BLaER1 treated with 17β-estradiol and CSF1 and Interleukin-3, amounts not matched to agents 10 nM and 100 nM (cell line): ENCODE results near the gene FOXG1.

Source experiments
- H3K27ac ChIP-seq, 11 experiments: shearing (Covaris generic); formaldehyde crosslinking; 2 replicates each; pipeline ENCODE4 v1.8.1; 2022
- H3K27me3 ChIP-seq, 11 experiments: shearing (Covaris generic); formaldehyde crosslinking; 2 replicates each; pipeline ENCODE4 v1.8.1; 2022
- H3K36me3 ChIP-seq, 11 experiments: shearing (Covaris generic); formaldehyde crosslinking; 2 replicates each; pipeline ENCODE4 v1.8.1; 2022
- H3K4me1 ChIP-seq, 10 experiments: shearing (Covaris generic); formaldehyde crosslinking; 2 replicates each; pipeline ENCODE4 v1.8.1; 2022
- H3K4me2 ChIP-seq, 11 experiments: shearing (Covaris generic); formaldehyde crosslinking; 2 replicates each; pipeline ENCODE4 v1.8.1; 2022
- H3K4me3 ChIP-seq, 10 experiments: shearing (Covaris generic); formaldehyde crosslinking; 2 replicates each; pipeline ENCODE4 v1.8.1; 2022
- H3K9ac ChIP-seq, 11 experiments: shearing (Covaris generic); formaldehyde crosslinking; 2 replicates each; pipeline ENCODE4 v1.8.1; 2022
- H3K9me3 ChIP-seq, 11 experiments: shearing (Covaris generic); formaldehyde crosslinking; replicated peaks in 1 of 11; 2 replicates each; pipeline ENCODE4 v1.8.1; 2022
- H4K20me1 ChIP-seq, 11 experiments: shearing (Covaris generic); formaldehyde crosslinking; 2 replicates each; pipeline ENCODE4 v1.8.1; 2022
- Cebpa-rat ChIP-seq, 11 experiments: shearing (Covaris generic); IDR thresholded peaks; 2 replicates each; pipeline ENCODE4 v1.8.1; 2022

The FOXG1 gene

DNA sequence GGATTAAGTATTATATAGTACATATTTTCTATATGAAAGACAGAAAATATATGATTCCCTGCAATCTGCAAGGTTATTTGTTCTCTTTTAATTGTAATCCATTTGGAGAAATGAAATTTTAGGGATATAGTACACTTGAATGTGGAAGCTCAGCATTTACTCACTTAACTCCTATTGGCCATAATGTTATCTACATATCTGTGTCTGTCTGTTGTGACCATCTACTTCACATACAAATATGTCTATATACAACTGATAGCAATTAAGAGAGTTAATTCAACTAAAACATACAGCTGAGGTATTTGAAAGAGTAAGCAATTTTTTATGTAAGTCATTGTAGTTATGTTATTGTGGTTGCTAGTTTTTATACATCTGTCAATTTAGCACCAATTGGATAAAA, 12.9 kb downstream of the FOXG1 start:
- Histone ChIP-seq H4K20me1 (no peaks in the 10 kb centered on the region), H3K4me2 (no peak overlapping the region), H3K27ac (no peak overlapping the region), H3K9ac (no peak overlapping the region), H3K4me3 (no peak overlapping the region), H3K9me3 (peaks cover 1 to 11% (median 5%) of the 10 kb centered on the region in 11 experiments; a peak in 21 of 22 replicates), H3K4me1 (peaks cover 0 to 7% (median 0%) of the 10 kb centered on the region in 10 experiments; a peak in 4 of 20 replicates), H3K36me3 (no peaks in the 10 kb centered on the region), H3K27me3 (peaks cover 44 to 100% (median 97%) of the 10 kb centered on the region in 11 experiments)
- TF ChIP-seq Cebpa-rat (IDR thresholded peaks at IDR 0.05): no peak

DNA sequence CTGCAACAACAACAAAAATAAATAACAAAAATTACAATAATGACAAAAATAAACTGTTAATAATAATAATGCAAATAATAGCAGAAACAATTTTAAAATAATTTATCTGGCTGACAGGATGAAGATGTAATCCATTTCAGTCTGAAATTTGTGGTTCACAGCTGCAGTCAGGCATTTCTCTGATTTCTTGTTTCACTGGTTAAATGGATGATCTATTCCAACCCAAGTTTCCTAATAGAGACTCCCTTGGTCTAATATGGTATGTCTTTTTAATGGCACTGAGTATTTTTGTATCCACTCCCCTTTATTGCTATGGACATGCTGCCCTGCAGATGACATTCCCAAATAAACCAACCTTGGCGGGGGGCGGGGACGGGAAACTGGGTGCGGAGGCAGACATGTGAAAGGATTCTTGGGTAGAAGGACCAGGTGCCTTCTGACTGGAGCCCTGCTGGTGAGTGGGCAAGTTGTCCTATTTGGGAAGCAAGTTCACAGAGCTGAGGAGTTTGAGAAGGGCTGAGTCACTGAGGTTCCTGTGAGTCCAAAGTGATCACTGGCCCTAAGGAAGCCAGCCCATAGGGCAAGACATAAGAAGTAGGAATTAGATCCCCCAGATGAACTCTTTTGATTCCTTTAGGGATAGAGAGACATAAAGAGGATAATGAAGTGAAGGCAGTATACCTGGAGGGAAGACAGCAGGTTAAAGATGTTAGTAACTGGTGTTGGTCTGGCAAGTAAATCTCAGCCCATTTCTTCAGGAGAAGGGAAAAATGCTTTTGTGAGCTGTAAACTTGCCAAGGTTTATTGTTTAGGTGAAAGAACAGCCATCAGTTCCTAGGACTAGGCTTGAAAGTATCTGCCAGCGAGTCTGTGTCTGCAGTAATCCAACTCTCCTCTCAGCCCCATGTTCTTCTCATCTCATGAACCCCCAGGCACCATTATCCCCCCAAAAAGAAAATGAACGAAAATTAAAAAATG, 14.5 kb downstream of the FOXG1 start:
- Histone ChIP-seq H3K36me3 (no peaks in the 10 kb centered on the region), H3K9ac (no peak overlapping the region), H3K27me3 (peaks cover 31 to 92% (median 89%) of the 10 kb centered on the region in 11 experiments), H4K20me1 (no peaks in the 10 kb centered on the region), H3K4me2 (no peak overlapping the region), H3K4me1 (peaks cover 0 to 10% (median 0%) of the 10 kb centered on the region in 10 experiments; a peak in 4 of 20 replicates), H3K9me3 (peaks cover 11 to 23% (median 14%) of the 10 kb centered on the region in 11 experiments), H3K4me3 (no peak overlapping the region), H3K27ac (no peak overlapping the region)
- no peak for TF ChIP-seq Cebpa-rat (IDR thresholded peaks at IDR 0.05)

DNA sequence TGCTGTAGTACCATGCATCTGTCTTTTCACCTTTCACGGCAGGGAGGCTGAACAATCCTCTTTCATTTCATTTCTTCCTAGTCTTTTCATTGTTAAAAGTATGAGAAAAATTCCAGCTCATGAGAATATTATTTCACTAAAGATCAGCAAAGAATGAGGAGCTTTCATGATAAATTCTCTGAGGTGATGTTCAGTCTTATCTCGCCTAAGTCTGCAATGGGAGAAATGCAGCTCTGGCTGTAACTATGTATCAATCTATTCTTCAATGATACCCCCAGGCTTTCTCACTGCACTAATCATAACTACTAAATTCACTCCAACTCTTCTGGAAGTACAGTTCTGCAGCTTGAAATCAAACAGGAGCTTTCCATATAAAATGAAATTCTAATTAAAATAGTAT, 15.7 kb downstream of the FOXG1 start:
- no peak for TF ChIP-seq Cebpa-rat (IDR thresholded peaks at IDR 0.05)
- H3K36me3 ChIP-seq: no peaks in the 10 kb centered on the region
- H3K4me3 ChIP-seq: no peak overlapping the region
- H3K4me2 ChIP-seq: no peak overlapping the region
- peaks cover 11 to 30% (median 17%) of the 10 kb centered on the region in 11 experiments for H3K9me3 ChIP-seq
- H3K4me1 ChIP-seq: peaks cover 0 to 10% (median 0%) of the 10 kb centered on the region in 10 experiments; a peak in 4 of 20 replicates
- no peak overlapping the region for H3K27ac ChIP-seq
- peaks cover 20 to 81% (median 77%) of the 10 kb centered on the region in 11 experiments for H3K27me3 ChIP-seq
- H4K20me1 ChIP-seq: no peaks in the 10 kb centered on the region
- no peak overlapping the region for H3K9ac ChIP-seq

DNA sequence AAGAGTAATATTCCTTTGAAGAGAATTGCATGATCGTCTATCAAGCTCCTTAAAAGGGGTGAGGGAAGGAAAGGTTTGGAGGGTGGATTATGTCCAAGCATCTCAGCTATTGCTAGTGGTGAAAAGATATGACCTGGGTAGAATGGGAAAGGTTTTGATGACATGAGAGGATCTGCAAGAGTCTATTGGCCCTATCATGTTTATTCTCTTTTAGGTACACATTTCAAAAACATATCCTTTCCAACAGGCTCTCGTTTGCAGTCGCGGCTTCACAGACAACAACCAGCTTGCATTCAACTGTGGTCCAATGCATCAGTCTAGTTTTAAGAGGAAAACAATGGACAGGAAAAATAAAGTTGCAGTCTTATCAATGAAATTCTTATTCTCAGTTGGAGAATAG, 17.1 kb downstream of the FOXG1 start:
- H4K20me1 ChIP-seq: no peaks in the 10 kb centered on the region
- no peak overlapping the region for H3K27ac ChIP-seq
- peaks cover 6 to 68% (median 63%) of the 10 kb centered on the region in 11 experiments; a peak in 21 of 22 replicates for H3K27me3 ChIP-seq
- H3K4me2 ChIP-seq: peak overlapping the region in 2 of 11 experiments; percentile 30 to 34; a peak in 2 of 22 replicates
- no peak for TF ChIP-seq Cebpa-rat (IDR thresholded peaks at IDR 0.05)
- no peak overlapping the region for H3K4me3 ChIP-seq
- peaks cover 10 to 23% (median 16%) of the 10 kb centered on the region in 11 experiments for H3K9me3 ChIP-seq
- no peak overlapping the region for H3K9ac ChIP-seq
- no peaks in the 10 kb centered on the region for H3K36me3 ChIP-seq
- H3K4me1 ChIP-seq: peaks cover 0 to 10% (median 0%) of the 10 kb centered on the region in 10 experiments; a peak in 4 of 20 replicates

DNA sequence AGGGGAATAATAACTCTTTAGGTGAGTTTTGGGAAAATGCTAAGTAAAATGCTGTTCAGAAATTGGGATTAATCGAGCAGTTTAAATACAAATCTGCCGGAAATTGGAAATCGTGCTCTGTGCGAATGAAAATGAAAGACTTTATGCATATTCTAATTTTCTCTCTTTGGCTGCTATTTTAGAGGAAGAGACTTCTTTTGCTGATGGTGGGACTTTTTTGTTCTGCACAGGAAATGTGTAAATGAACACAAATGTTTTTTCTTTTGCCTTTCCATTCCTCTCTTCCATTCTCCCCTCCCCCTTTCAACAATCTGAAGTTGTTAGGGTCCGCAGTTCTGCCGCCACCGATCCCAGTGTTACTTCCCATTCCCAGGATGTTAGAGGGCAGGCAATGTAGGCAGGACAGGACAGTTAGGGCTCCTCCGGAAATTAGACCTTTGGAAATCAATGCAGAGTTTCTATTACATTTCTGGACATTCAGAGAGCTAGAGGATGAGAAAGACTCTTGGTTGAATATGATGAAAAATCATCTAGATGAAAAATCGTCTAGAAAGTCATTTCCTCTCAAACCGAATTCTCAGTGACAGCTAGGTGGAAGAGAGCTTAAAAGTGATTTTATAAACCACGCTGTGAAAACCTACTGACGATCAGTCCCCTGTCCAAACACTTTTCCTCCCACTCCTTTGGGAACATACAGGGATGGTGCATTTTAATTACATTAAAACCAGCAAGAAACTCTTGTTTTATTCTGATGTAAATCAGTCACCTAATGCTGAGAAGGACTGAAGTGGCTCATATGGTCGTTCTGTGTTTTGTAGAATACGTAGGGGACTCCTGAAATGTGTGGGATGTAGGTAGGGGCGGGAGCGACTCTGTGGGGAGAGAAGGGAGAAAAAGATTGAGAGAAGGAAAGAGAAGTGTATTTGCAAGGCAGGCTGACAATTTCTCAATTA, 17.8 kb downstream of the FOXG1 start:
- Histone ChIP-seq H3K36me3 (no peaks in the 10 kb centered on the region), H3K4me3 (no peak overlapping the region), H3K9me3 (peaks cover 10 to 23% (median 16%) of the 10 kb centered on the region in 11 experiments), H3K27ac (no peak overlapping the region), H3K27me3 (peaks cover 4 to 60% (median 56%) of the 10 kb centered on the region in 11 experiments; a peak in 20 of 22 replicates), H3K4me1 (peaks cover 0 to 10% (median 0%) of the 10 kb centered on the region in 10 experiments; a peak in 4 of 20 replicates), H3K9ac (no peak overlapping the region), H4K20me1 (no peaks in the 10 kb centered on the region), H3K4me2 (peak overlapping the region in 3 of 11 experiments; percentile 0 to 34 (median 30); a peak in 3 of 22 replicates)
- TF ChIP-seq Cebpa-rat (IDR thresholded peaks at IDR 0.05): no peak

DNA sequence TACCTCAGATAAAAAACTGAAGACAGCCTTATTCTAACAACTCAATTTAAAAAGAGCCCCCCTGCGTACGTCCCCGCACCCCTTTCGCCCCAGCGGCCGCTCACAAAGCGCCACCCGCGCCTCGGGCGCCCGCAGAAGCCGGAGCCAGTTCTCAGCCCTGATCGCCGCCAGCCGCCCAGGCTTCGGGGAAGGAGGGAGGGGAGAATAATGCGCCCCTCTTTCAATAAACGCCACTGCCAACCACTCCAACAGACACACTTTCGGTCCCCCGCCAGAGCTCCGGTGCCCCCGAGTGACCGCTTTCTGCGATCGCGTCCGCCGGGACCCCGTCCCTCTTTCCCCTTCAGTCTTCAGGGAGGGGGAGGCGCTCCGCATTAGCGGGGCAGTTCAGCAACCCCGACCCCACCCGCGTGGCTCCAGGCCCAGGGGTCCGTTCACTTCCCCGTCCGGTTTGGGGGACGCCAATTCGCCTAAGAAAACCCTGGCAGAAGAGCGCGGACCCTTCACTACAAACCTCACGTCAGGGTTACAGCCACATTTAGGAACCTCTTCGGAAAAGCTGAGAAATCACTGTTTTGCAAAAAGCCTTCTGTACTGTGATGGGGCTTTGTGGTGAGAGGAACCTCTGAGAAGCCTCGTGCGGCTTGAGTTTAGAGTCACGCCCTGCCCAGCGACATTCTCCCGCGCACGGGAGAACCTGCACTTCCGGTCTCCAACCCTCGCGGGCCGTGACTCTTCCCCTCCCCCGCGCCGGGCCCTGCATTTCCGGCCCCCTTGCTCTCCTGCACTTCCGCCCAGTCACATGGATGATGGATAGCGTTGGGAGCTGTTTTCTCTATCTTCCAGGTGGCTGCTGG, 18.7 kb downstream of the FOXG1 start:
- Histone ChIP-seq H3K4me2 (no peak overlapping the region), H3K27ac (no peak overlapping the region), H3K36me3 (no peaks in the 10 kb centered on the region), H3K4me3 (no peak overlapping the region; a peak in 1 of 20 replicates), H3K4me1 (peaks cover 0 to 10% (median 0%) of the 10 kb centered on the region in 10 experiments; a peak in 4 of 20 replicates), H3K27me3 (peaks cover 4 to 51% (median 47%) of the 10 kb centered on the region in 11 experiments; a peak in 20 of 22 replicates), H3K9ac (no peak overlapping the region), H3K9me3 (peaks cover 10 to 23% (median 16%) of the 10 kb centered on the region in 11 experiments), H4K20me1 (no peaks in the 10 kb centered on the region)
- no peak for TF ChIP-seq Cebpa-rat (IDR thresholded peaks at IDR 0.05)

DNA sequence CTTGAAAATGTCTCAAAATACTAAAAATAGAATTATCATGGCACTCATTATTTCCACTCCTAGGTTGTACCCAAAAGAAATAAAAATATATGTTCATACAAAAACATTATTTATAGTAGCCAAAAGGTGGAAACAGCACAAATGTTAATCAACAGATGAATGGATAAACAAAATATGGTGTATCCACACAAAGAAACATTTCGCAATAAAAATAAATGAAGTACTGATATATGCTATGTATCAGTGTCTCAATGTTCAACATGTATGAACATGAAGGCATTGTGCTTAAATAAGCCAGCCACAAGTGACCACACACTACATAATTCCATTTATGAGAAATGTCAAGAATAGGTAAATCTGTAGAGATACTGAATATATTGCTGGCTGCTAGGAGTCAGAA, 40.9 kb downstream of the FOXG1 start:
- no peak overlapping the region for H3K9ac ChIP-seq
- H3K4me3 ChIP-seq: no peak overlapping the region
- TF ChIP-seq Cebpa-rat (IDR thresholded peaks at IDR 0.05): peak in 1 of 11 experiments; percentile 51; a peak in 2 of 22 replicates
- H3K36me3 ChIP-seq: no peaks in the 10 kb centered on the region
- no peak overlapping the region for H3K27ac ChIP-seq
- no peaks in the 10 kb centered on the region for H3K4me1 ChIP-seq
- H4K20me1 ChIP-seq: no peaks in the 10 kb centered on the region
- no peaks in the 10 kb centered on the region for H3K9me3 ChIP-seq
- no peak overlapping the region for H3K4me2 ChIP-seq
- H3K27me3 ChIP-seq: no peaks in the 10 kb centered on the region

DNA sequence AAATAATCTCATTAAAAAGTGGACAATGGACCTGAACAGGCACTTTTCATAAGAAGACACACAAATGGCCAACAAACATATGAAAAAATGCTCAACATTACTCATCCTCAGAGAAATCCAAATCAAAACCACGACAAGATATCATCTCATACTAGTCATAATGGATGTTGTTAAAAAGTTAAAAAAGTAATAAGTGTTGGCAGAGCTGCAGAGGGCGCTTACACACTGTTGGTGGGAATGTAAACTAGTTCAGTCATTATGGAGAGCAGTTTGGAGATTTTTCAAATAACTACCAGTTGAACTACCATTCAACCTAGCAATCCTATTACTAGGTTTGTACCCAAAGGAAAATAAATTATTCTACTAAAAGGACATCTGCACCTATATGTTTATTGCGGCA, 47.2 kb downstream of the FOXG1 start:
- Histone ChIP-seq H3K4me3 (no peak overlapping the region), H3K36me3 (no peaks in the 10 kb centered on the region), H3K9me3 (no peaks in the 10 kb centered on the region), H3K4me1 (no peaks in the 10 kb centered on the region), H4K20me1 (no peaks in the 10 kb centered on the region), H3K9ac (no peak overlapping the region), H3K27me3 (no peaks in the 10 kb centered on the region), H3K4me2 (no peak overlapping the region), H3K27ac (no peak overlapping the region)
- TF ChIP-seq Cebpa-rat (IDR thresholded peaks at IDR 0.05): no peak
